IMR-90 (cell line): ENCODE measurements around the gene LCMT2. TPM values are rescaled to one million over a fixed set of nuclear protein-coding genes. Genes with fewer than 3 reads are reported as not detected.
A peak's percentile ranks its signal among the peaks of the same experiment; 100 is the strongest.

Source experiments
- ATAC-seq: fragments of 200-7000 bp; cut with Tn5 transposase; 2 replicates; pipeline ENCODE4 v1.9.1; 2020; ENCODE audit warnings: low read depth, mild to moderate bottlenecking, moderate library complexity
- BruUV-seq: library from RNA; stranded (reverse); fragments of 400-500 nt; replicated peaks from 2 replicates; lab custom pipeline; 2021; lab: Mats Ljungman, UMichigan
- CTCF ChIA-PET: fragments of 300-600 bp; formaldehyde crosslinking; extraction: SDS; loops from one replicate; lab custom pipeline; 2021; ENCODE audit warnings: antibody characterized with exemption; lab: Yijun Ruan, JAX
- POLR2A ChIA-PET: fragments of 300-600 bp; sonication (Branson Sonifier 250); formaldehyde crosslinking; loops from one replicate; lab custom pipeline; 2022; ENCODE audit warnings: antibody characterized with exemption; ENCODE audit not compliant: unreplicated experiment; lab: Charles Lee
- DNase-seq: peaks from one replicate; pipeline ENCODE4 v3.0.0; 2013
- H2AFZ ChIP-seq: replicated peaks from 2 replicates; pipeline ENCODE3; 2013; ENCODE audit warnings: low read length, mild to moderate bottlenecking; ENCODE audit not compliant: poor library complexity
- H2AK5ac ChIP-seq: 2 replicates; pipeline ENCODE4 v1.6.1; 2013; ENCODE audit warnings: low read depth, low read length, inconsistent platforms
- H2AK9ac ChIP-seq: replicated peaks from 2 replicates; pipeline ENCODE3; 2013; ENCODE audit warnings: mild to moderate bottlenecking, low read depth, low read length, moderate library complexity; ENCODE audit not compliant: poor library complexity
- H2BK120ac ChIP-seq: 2 replicates; pipeline ENCODE4 v1.6.1; 2013; ENCODE audit warnings: low read depth, low read length, inconsistent platforms
- H2BK15ac ChIP-seq: 3 replicates; pipeline ENCODE4 v1.6.1; 2013; ENCODE audit warnings: low read depth, low read length, inconsistent platforms
- H2BK20ac ChIP-seq: 2 replicates; pipeline ENCODE4 v1.6.1; 2013; ENCODE audit warnings: low read depth, mild to moderate bottlenecking, inconsistent platforms, low read length, moderate library complexity
- H2BK5ac ChIP-seq: 2 replicates; pipeline ENCODE4 v1.6.1; 2013; ENCODE audit warnings: mild to moderate bottlenecking, low read depth, low read length, inconsistent platforms; ENCODE audit not compliant: poor library complexity, severe bottlenecking
- H3K14ac ChIP-seq: replicated peaks from 2 replicates; pipeline ENCODE4 v1.6.1; 2013; ENCODE audit warnings: low read depth, low read length, inconsistent platforms
- H3K18ac ChIP-seq: 2 replicates; pipeline ENCODE4 v1.6.1; 2013; ENCODE audit warnings: low read depth, low read length, control low read depth
- H3K23ac ChIP-seq: 2 replicates; pipeline ENCODE4 v1.6.1; 2013; ENCODE audit warnings: low read depth, low read length, inconsistent platforms
- H3K27ac ChIP-seq: 2 replicates; pipeline ENCODE4 v1.5.1; 2013; ENCODE audit warnings: mild to moderate bottlenecking, control low read depth, low read length; ENCODE audit not compliant: insufficient read depth
- H3K27me3 ChIP-seq: 2 replicates; pipeline ENCODE4 v1.6.1; 2013; ENCODE audit warnings: low read length; ENCODE audit not compliant: control insufficient read depth, insufficient read depth
- H3K36me3 ChIP-seq: 2 replicates; pipeline ENCODE4 v1.6.1; 2013; ENCODE audit warnings: low read length, mixed read lengths; ENCODE audit not compliant: control insufficient read depth, insufficient read depth
- H3K4ac ChIP-seq: 2 replicates; pipeline ENCODE4 v1.6.1; 2013; ENCODE audit warnings: low read depth, low read length, inconsistent platforms
- H3K4me1 ChIP-seq: 2 replicates; pipeline ENCODE4 v1.6.1; 2013; ENCODE audit warnings: low read length, mixed read lengths; ENCODE audit not compliant: control insufficient read depth, insufficient read depth
- H3K4me2 ChIP-seq: 2 replicates; pipeline ENCODE4 v1.6.1; 2013; ENCODE audit warnings: low read depth, mild to moderate bottlenecking, control low read depth, low read length, moderate library complexity
- H3K4me3 ChIP-seq: 2 replicates; pipeline ENCODE4 v1.5.1; 2013; ENCODE audit warnings: low read depth, mild to moderate bottlenecking, control low read depth, low read length, moderate library complexity; ENCODE audit not compliant: insufficient read depth
- H3K56ac ChIP-seq: 2 replicates; pipeline ENCODE4 v1.6.1; 2013; ENCODE audit warnings: low read length, inconsistent platforms; ENCODE audit not compliant: insufficient read depth; ENCODE audit errors: extremely low read depth
- H3K79me1 ChIP-seq, 2 experiments: 2 replicates each; pipeline ENCODE4 v1.6.1; 2013; ENCODE audit warnings: low read length in 2 of 2, inconsistent platforms in 1 of 2, low read depth in 1 of 2
- H3K9ac ChIP-seq: 2 replicates; pipeline ENCODE4 v1.6.1; 2013; ENCODE audit warnings: low read depth, low read length, control low read depth
- H3K9me1 ChIP-seq: 2 replicates; pipeline ENCODE4 v1.6.1; 2013; ENCODE audit warnings: low read length, inconsistent platforms; ENCODE audit not compliant: insufficient read depth
- H3K9me3 ChIP-seq: 2 replicates; pipeline ENCODE4 v1.6.1; 2013; ENCODE audit warnings: low read length; ENCODE audit not compliant: control insufficient read depth, insufficient read depth
- H4K20me1 ChIP-seq: 2 replicates; pipeline ENCODE4 v1.6.1; 2013; ENCODE audit warnings: low read length, inconsistent platforms; ENCODE audit not compliant: insufficient read depth
- H4K5ac ChIP-seq: 2 replicates; pipeline ENCODE4 v1.6.1; 2013; ENCODE audit warnings: mild to moderate bottlenecking, low read depth, low read length, control low read depth
- H4K8ac ChIP-seq, 2 experiments: 2 replicates each; pipeline ENCODE4 v1.6.1; 2013; ENCODE audit warnings: low read depth in 2 of 2, low read length in 2 of 2, control low read depth in 1 of 2, inconsistent platforms in 1 of 2
- H4K91ac ChIP-seq: 2 replicates; pipeline ENCODE4 v1.6.1; 2013; ENCODE audit warnings: low read depth, low read length, inconsistent platforms; ENCODE audit not compliant: insufficient read depth
- CHD1 ChIP-seq: IDR thresholded peaks from 2 replicates; pipeline ENCODE4 v1.6.1; 2012; ENCODE audit warnings: low read depth, low read length, improper control_type of control experiment
- CTCF ChIP-seq: conservative IDR thresholded peaks from 2 replicates; pipeline ENCODE4 v1.5.1; 2012; ENCODE audit warnings: mild to moderate bottlenecking, low read depth, low read length, improper control_type of control experiment
- ELK1 ChIP-seq: fragments of 150-350 bp; IDR thresholded peaks from 2 replicates; pipeline ENCODE4 v1.6.1; 2016; ENCODE audit warnings: low read depth, mild to moderate bottlenecking, low read length, moderate library complexity, borderline replicate concordance
- FOS ChIP-seq: fragments of 150-350 bp; IDR thresholded peaks from 2 replicates; pipeline ENCODE4 v1.6.1; 2016; ENCODE audit warnings: low read depth, low read length
- MAFK ChIP-seq: IDR thresholded peaks from 2 replicates; pipeline ENCODE4 v1.6.1; 2012; ENCODE audit warnings: low read depth, low read length, improper control_type of control experiment
- MAZ ChIP-seq: IDR thresholded peaks from 2 replicates; pipeline ENCODE4 v1.6.1; 2012; ENCODE audit warnings: low read depth, mild to moderate bottlenecking, low read length, improper control_type of control experiment, moderate library complexity, borderline replicate concordance
- POLR2A ChIP-seq: IDR thresholded peaks from 2 replicates; pipeline ENCODE4 v1.6.1; 2012; ENCODE audit warnings: mild to moderate bottlenecking, low read depth, low read length
- RAD21 ChIP-seq: IDR thresholded peaks from 2 replicates; pipeline ENCODE4 v1.6.1; 2012; ENCODE audit warnings: low read length, improper control_type of control experiment
- RCOR1 ChIP-seq: IDR thresholded peaks from 2 replicates; pipeline ENCODE4 v1.6.1; 2012; ENCODE audit warnings: mild to moderate bottlenecking, low read length, improper control_type of control experiment; ENCODE audit not compliant: insufficient replicate concordance
- SMC3 ChIP-seq: fragments of 150-350 bp; IDR thresholded peaks from 2 replicates; pipeline ENCODE4 v1.6.1; 2016; ENCODE audit warnings: low read depth, mild to moderate bottlenecking, antibody characterized with exemption, low read length, moderate library complexity
- USF2 ChIP-seq: fragments of 150-350 bp; IDR thresholded peaks from 2 replicates; pipeline ENCODE4 v1.6.1; 2017; ENCODE audit warnings: mild to moderate bottlenecking, antibody characterized with exemption, low read length, low read depth
- WGBS, 2 experiments: methylation state at CpG; one replicate each; pipeline versions ENCODE4 v1.1.5 to v1.1.7; 2013; ENCODE audit warnings: missing lambda C conversion rate in 2 of 2; ENCODE audit not compliant: insufficient read length in 1 of 2; ENCODE audit errors: extremely low coverage in 2 of 2; 5-methylcytosine and 5-hydroxymethylcytosine counted together
- dilution Hi-C: fragments of 300-500 bp; cut with HindIII; formaldehyde crosslinking; loops from one replicate; pipeline ENCODE4 v1.14.3; 2018; ENCODE audit warnings: low sequenced_read_pairs; ENCODE audit not compliant: unreplicated experiment
- in situ Hi-C: fragments of 300-500 bp; cut with MboI; formaldehyde crosslinking; loops from 3 replicates; pipeline ENCODE4 v1.14.3; 2019; ENCODE audit warnings: low sequenced_read_pairs, inconsistent platforms, mixed read lengths
- intact Hi-C: fragments of 100-400 bp; cut with micrococcal nuclease; formaldehyde crosslinking; loops from 2 replicates; pipeline ENCODE4 v1.10.0; 2022
- polyA plus RNA-seq, 3 experiments: library from polyadenylated mRNA; depleted of rRNA; stranded (reverse); fragments of >200 nt; gene quantifications; 2 replicates each; pipeline ENCODE4 v1.2.3, GENCODE V29; 2012; ENCODE audit warnings: low replicate concordance in 1 of 3
- total RNA-seq: library from RNA; depleted of rRNA; stranded (reverse); fragments of >200 nt; gene quantifications from 2 replicates; pipeline ENCODE4 v1.2.3, GENCODE V29; 2012

LCMT2 gene
- total and polyA plus RNA-seq, 2 of the 4 experiments (the other 2 are of a cell fraction) = 5.8 to 12.2 TPM

GRCh38 chr15:43292375-43293078 is 37.8 kb downstream of the LCMT2 start:
- Histone ChIP-seq H3K9me3 (no peaks in the 10 kb centered on the region), H3K18ac (no peak overlapping the region), H3K4me3 (no peak overlapping the region), H4K20me1 (no peaks in the 10 kb centered on the region), H3K14ac (no peak overlapping the region), H3K79me1 (no peaks in the 10 kb centered on the region), H3K4me1 (peaks cover 4% of the 10 kb centered on the region; the same call in 1 of the 2 replicates), H2BK120ac (no peak overlapping the region), H2BK5ac (no peak overlapping the region), H2BK15ac (no peak overlapping the region), H3K4me2 (no peak overlapping the region), H3K56ac (no peak overlapping the region), H2BK20ac (no peak overlapping the region), H3K27ac (peak overlapping the region; percentile 2; the same call in 1 of the 2 replicates), H2AFZ (no peak overlapping the region), H3K27me3 (peaks cover 41% of the 10 kb centered on the region), H2AK9ac (peak overlapping the region; percentile 6), H3K9ac (no peak overlapping the region), H4K91ac (no peak overlapping the region), H3K36me3 (no peaks in the 10 kb centered on the region), H3K4ac (no peak overlapping the region), H3K9me1 (no peaks in the 10 kb centered on the region), H3K23ac (no peak overlapping the region), H4K8ac (no peak overlapping the region), H2AK5ac (no peak overlapping the region), H4K5ac (no peak overlapping the region)
- ChIA-PET POLR2A (no interaction called here), CTCF (no interaction called here)
- dilution Hi-C loops = no loop called here
- ATAC-seq (peak; percentile 70), DNase-seq (peak; percentile 72)
- BruUV-seq = no TSS peak
- intact Hi-C loops = no loop called here
- in situ Hi-C loops = no loop called here
- TF ChIP-seq POLR2A = no peak
- TF ChIP-seq MAFK = no peak
- TF ChIP-seq RCOR1 = no peak
- TF ChIP-seq ELK1 = no peak
- no peak for TF ChIP-seq CHD1
- TF ChIP-seq CTCF = no peak
- no peak for TF ChIP-seq RAD21
- no peak for TF ChIP-seq SMC3
- TF ChIP-seq USF2 = no peak
- TF ChIP-seq FOS = no peak
- TF ChIP-seq MAZ = no peak
- 47% methylated on average over 3 of the region's 12 CpGs; no CpG with 5 or more reads in 1 of the 2 experiments for WGBS, 2 experiments
